Common myeloid progenitor, CD34-positive (primary cell): Measurements from ENCODE around the gene RAPGEF6.

Source experiments
- CTCF ChIA-PET: fragments of 350-600 bp; sonication (Branson Sonifier 250); formaldehyde crosslinking; loops from one replicate; lab custom pipeline; 2021; ENCODE audit warnings: antibody characterized with exemption; lab: Charles Lee
- POLR2A ChIA-PET: fragments of 350-600 bp; sonication (Branson Sonifier 250); formaldehyde crosslinking; loops from one replicate; lab custom pipeline; 2021; ENCODE audit warnings: antibody characterized with exemption; lab: Charles Lee
- DNase-seq, 3 donors: peaks; one replicate each; pipeline versions ENCODE4 v3.0.0 to v3.0.0-alpha.2; 2013
- H3K27ac ChIP-seq, 2 experiments: 1 replicate in 1 of 2; 2 replicates in 1 of 2; pipeline ENCODE4 v1.7.0; 2013; ENCODE audit warnings: inconsistent platforms in 2 of 2, low read length in 2 of 2, mild to moderate bottlenecking in 2 of 2, low read depth in 1 of 2, moderate library complexity in 1 of 2; ENCODE audit not compliant: severe bottlenecking in 2 of 2, insufficient read depth in 1 of 2, poor library complexity in 1 of 2
- H3K27me3 ChIP-seq, 5 experiments: replicated peaks in 2 of 5; 1 replicate in 3 of 5; 2 replicates in 2 of 5; pipeline versions ENCODE4 v1.6.1 to v1.7.0; 2013; ENCODE audit warnings: low read length in 4 of 5, mild to moderate bottlenecking in 2 of 5, moderate library complexity in 2 of 5, inconsistent platforms in 1 of 5; ENCODE audit not compliant: insufficient read depth in 5 of 5, control insufficient read depth in 4 of 5
- H3K36me3 ChIP-seq, 4 experiments: 1 replicate in 2 of 4; 2 replicates in 2 of 4; pipeline versions ENCODE4 v1.6.1 to v1.7.0; 2013; ENCODE audit warnings: low read length in 3 of 4, control low read depth in 1 of 4, mild to moderate bottlenecking in 1 of 4; ENCODE audit not compliant: control insufficient read depth in 4 of 4, insufficient read depth in 4 of 4
- H3K4me1 ChIP-seq, 4 experiments: 1 replicate in 3 of 4; 2 replicates in 1 of 4; pipeline versions ENCODE4 v1.6.1 to v1.7.1; 2013; ENCODE audit warnings: low read length in 3 of 4, mild to moderate bottlenecking in 3 of 4, control low read depth in 1 of 4, inconsistent platforms in 1 of 4, moderate library complexity in 1 of 4; ENCODE audit not compliant: control insufficient read depth in 4 of 4, insufficient read depth in 4 of 4; ENCODE audit errors: control extremely low read depth in 1 of 4
- H3K4me3 ChIP-seq, 7 experiments: 1 replicate in 4 of 7; 2 replicates in 3 of 7; pipeline versions ENCODE4 v1.5.1 to v1.7.0; 2013; ENCODE audit warnings: mild to moderate bottlenecking in 7 of 7, low read length in 6 of 7, moderate library complexity in 6 of 7, inconsistent platforms in 2 of 7, low read depth in 2 of 7, control low read depth in 1 of 7; ENCODE audit not compliant: insufficient read depth in 4 of 7, control insufficient read depth in 1 of 7; ENCODE audit errors: extremely low read depth in 1 of 7
- H3K9me3 ChIP-seq, 5 experiments: 1 replicate in 4 of 5; 2 replicates in 1 of 5; pipeline versions ENCODE4 v1.6.1 to v1.7.1; 2013; ENCODE audit warnings: low read length in 4 of 5, mild to moderate bottlenecking in 2 of 5, inconsistent platforms in 1 of 5, low read depth in 1 of 5, moderate library complexity in 1 of 5; ENCODE audit not compliant: control insufficient read depth in 4 of 5, insufficient read depth in 2 of 5; ENCODE audit errors: control extremely low read depth in 1 of 5
- WGBS: methylation state at CpG from one replicate; pipeline ENCODE4 v1.1.5; 2013; ENCODE audit not compliant: insufficient coverage; 5-methylcytosine and 5-hydroxymethylcytosine counted together

Gene RAPGEF6

DNA sequence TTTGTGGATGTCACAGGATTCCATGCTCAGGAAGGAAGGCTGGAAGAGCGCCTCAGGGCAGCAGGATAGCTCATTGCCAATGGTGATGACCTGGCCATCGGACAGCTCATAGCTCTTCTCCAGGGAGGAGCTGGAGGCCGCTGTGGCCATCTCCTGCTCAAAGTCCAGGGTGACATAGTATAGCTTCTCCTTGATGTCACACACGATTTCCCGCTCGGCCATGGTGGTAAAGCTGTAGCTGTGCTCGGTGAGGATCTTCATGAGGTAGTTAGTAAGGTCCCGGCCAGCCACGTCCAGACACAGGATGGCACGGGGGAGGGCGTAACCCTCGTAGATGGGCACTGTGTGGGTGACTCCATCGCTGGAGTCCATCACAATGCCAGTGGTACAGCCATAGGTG is 24.3 kb upstream of the RAPGEF6 start:
- 97% methylated on average over 13 of the region's 13 CpGs for WGBS
- H3K9me3 ChIP-seq = peaks cover 0 to 14% (median 13%) of the 10 kb centered on the region in 5 experiments
- ChIA-PET POLR2A (no interaction called here), CTCF (interaction anchor here (0.9 to 1.3 kb wide), 2 partner anchors 14 to 15 kb away, joined by 3 read pairs; no protein-coding TSS in a partner anchor)
- H3K27me3 ChIP-seq = no peaks in the 10 kb centered on the region
- no peak overlapping the region for H3K27ac ChIP-seq
- H3K36me3 ChIP-seq = peaks cover 15 to 73% (median 57%) of the 10 kb centered on the region in 4 experiments
- DNase-seq = no peak
- peaks cover 0 to 3% (median 0%) of the 10 kb centered on the region in 4 experiments for H3K4me1 ChIP-seq
- no peak overlapping the region for H3K4me3 ChIP-seq

DNA sequence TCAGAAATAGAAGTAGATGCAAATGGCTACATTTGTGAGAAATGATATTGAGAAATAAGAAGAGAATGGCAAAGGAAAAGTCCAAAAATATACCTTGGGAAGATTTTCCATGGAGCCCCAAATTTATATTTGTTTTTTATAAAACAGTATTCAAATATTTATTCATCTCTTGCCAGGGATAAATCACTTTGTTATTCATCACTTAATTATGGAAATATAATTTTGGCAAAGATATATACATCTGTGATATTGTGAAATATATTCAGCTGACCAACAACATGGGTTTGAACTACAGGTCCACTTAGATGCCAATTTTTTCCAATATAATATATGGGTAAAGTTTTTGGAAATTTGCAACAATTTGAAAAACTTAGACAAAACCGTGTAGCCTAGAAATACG is 19.7 kb upstream of the RAPGEF6 start:
- WGBS = 100% methylated on average over 2 of the region's 2 CpGs
- CTCF ChIA-PET = interaction anchor here (1.1 to 1.6 kb wide), 2 partner anchors 19 to 65 kb away, joined by 4 to 6 read pairs; no protein-coding TSS in a partner anchor

DNA sequence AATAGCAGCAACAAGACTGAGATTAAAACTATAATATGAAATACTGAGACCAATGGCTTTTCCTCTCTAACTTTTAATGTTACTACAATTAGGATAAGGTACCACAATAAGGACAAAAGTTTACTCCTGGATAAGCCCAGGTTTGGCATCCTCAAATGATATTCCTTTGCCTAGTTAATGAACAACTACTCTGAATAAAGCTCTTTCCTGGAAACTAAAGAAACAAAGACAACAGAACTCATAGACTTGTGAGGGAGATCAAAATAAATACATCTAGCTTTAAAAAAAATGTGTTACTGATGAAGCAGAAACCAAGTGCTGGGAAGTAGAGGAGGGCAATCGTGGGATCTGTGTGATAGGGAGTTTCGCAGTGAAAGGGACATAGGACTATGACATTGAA is 19.3 kb upstream of the RAPGEF6 start:
- H3K27me3 ChIP-seq = no peaks in the 10 kb centered on the region
- ChIA-PET POLR2A (interaction anchor here (1.0 kb wide), 1 partner anchor 18 kb away, joined by 4 read pairs; no protein-coding TSS in a partner anchor), CTCF (interaction anchor here (1.1 to 1.6 kb wide), 2 partner anchors 18 to 65 kb away, joined by 4 to 6 read pairs; no protein-coding TSS in a partner anchor)
- H3K36me3 ChIP-seq = peaks cover 21 to 66% (median 42%) of the 10 kb centered on the region in 4 experiments
- peaks cover 4 to 12% (median 8%) of the 10 kb centered on the region in 5 experiments for H3K9me3 ChIP-seq
- H3K4me1 ChIP-seq = peaks cover 0 to 3% (median 0%) of the 10 kb centered on the region in 4 experiments
- H3K27ac ChIP-seq = no peak overlapping the region
- 93% methylated on average over 2 of the region's 2 CpGs for WGBS
- DNase-seq = no peak
- no peak overlapping the region for H3K4me3 ChIP-seq

More for the DNA sequence above, 19.7 kb upstream of the RAPGEF6 start:
- POLR2A ChIA-PET = interaction anchor here (1.0 kb wide), 1 partner anchor 19 kb away, joined by 4 read pairs; no protein-coding TSS in a partner anchor
- no peak for DNase-seq
- H3K4me1 ChIP-seq = peaks cover 0 to 3% (median 0%) of the 10 kb centered on the region in 4 experiments
- H3K27me3 ChIP-seq = no peaks in the 10 kb centered on the region
- no peak overlapping the region for H3K27ac ChIP-seq
- peaks cover 25 to 67% (median 47%) of the 10 kb centered on the region in 4 experiments for H3K36me3 ChIP-seq
- peaks cover 7 to 14% (median 8%) of the 10 kb centered on the region in 5 experiments for H3K9me3 ChIP-seq
- H3K4me3 ChIP-seq = no peak overlapping the region

DNA sequence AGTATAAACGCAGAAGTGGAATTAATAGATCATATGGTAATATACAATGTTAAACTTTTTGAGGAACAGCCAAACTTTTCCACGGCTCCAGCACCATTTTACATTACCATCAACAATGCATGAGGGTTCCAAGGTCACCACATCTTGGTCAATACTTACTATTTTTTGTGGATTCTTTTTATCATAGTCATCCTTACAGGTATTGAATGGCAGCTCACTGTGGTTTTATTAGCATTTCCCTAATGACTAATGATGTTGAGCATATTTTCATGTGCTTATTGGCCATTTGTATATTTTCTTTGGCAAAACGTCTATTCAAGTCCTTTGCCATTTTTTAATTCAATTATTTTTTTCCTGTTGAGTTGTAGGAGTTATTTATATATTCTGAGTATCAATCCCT is 14.1 kb upstream of the RAPGEF6 start:
- CTCF ChIA-PET = interaction anchor here (0.8 to 1.7 kb wide), 2 partner anchors 16 to 24 kb away, joined by 3 to 5 read pairs; no protein-coding TSS in a partner anchor

DNA sequence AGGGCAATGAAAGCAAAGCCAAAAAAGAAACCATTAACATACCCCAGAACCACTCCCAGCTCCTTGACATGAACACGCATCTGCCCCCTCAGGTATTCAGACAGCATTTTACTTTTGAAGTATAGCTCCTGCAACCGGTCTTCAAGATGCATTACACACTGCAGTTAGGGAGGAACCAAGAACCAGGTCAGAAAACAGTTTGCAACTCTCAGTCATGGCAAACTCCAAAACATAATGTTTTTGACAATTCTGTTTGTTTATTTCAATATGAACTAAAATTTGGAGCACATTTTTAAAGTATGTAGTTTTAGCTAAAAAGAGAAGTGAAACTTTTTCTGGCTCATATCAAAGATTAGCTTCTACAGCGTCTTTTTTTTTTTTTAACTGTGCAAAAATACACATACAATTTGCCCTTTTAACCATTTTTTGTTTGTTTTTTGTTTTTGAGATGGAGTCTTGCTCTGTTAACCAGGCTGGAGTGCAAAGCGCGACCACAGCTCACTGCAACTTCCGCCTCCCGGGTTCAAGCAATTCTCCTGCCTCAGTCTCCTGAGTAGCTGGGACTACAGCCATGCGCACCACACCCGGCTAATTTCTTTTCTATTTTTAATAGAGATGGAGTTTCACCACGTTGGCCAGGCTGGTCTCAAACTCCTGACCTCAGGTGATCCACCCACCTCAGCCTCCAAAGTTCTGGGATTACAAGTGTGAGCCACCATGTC is 12.2 kb upstream of the RAPGEF6 start:
- Histone ChIP-seq H3K27me3 (no peaks in the 10 kb centered on the region), H3K27ac (no peak overlapping the region), H3K4me3 (no peak overlapping the region), H3K4me1 (peaks cover 0 to 5% (median under 1%) of the 10 kb centered on the region in 4 experiments), H3K36me3 (peaks cover 26 to 63% (median 44%) of the 10 kb centered on the region in 4 experiments), H3K9me3 (peaks cover 4 to 12% (median 8%) of the 10 kb centered on the region in 5 experiments)
- ChIA-PET CTCF (interaction anchor here (0.8 to 1.3 kb wide), 4 partner anchors 9 to 58 kb away, joined by 3 to 5 read pairs (median 4); no protein-coding TSS in a partner anchor), POLR2A (no interaction called here)
- no peak for DNase-seq
- whole genome bisulfite sequencing = 94% methylated on average over 6 of the region's 10 CpGs

More for the DNA sequence above, 14.1 kb upstream of the RAPGEF6 start:
- no peaks in the 10 kb centered on the region for H3K27me3 ChIP-seq
- DNase-seq = no peak
- no peaks in the 10 kb centered on the region for H3K4me1 ChIP-seq
- H3K27ac ChIP-seq = no peak overlapping the region
- 100% methylated on average over 1 of the region's 3 CpGs for WGBS
- no peak overlapping the region for H3K4me3 ChIP-seq
- POLR2A ChIA-PET = no interaction called here
- peaks cover 31 to 77% (median 47%) of the 10 kb centered on the region in 4 experiments for H3K36me3 ChIP-seq
- H3K9me3 ChIP-seq = peaks cover 4 to 12% (median 8%) of the 10 kb centered on the region in 5 experiments

DNA sequence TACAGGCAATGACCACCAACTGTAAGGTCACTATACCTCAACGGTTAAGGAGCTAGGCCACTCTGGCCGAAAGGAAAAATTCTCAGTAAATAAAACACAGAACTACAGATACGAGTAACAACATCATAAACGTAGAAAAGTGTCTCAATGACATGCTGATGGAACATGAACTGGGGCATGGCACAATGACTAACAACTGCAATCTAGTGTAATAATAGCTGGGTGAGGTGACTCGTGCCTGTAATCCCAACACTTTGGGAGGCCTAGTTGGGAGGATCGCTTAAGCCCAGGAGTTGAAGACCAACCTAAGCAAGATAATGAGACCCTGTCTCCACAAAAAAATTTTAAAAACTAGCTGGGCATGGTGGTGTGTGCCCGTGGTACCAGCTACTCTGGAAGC is 9.8 kb upstream of the RAPGEF6 start:
- CTCF ChIA-PET = interaction anchor here (0.7 to 1.5 kb wide), 2 partner anchors 14 to 362 kb away, joined by 3 read pairs; no protein-coding TSS in a partner anchor
- POLR2A ChIA-PET = no interaction called here
- DNase-seq = no peak
- no peaks in the 10 kb centered on the region for H3K27me3 ChIP-seq
- no peak overlapping the region for H3K4me3 ChIP-seq
- no peak overlapping the region for H3K27ac ChIP-seq
- 100% methylated on average over 6 of the region's 7 CpGs for WGBS
- H3K4me1 ChIP-seq = peaks cover 16 to 27% (median 16%) of the 10 kb centered on the region in 4 experiments
- no peaks in the 10 kb centered on the region for H3K9me3 ChIP-seq
- peaks cover 10 to 43% (median 27%) of the 10 kb centered on the region in 4 experiments for H3K36me3 ChIP-seq
